Measurements from ENCODE around the gene BCL2L11.

BCL2L11 gene

GRCh38 chr2:111142101-111142500 lies 21.4 kb downstream of the BCL2L11 start:
- no peak overlapping the region for H3K4me3 ChIP-seq (ENCODE audit: low read depth, low read length)

GRCh38 chr2:111143107-111143842 lies 22.6 kb downstream of the BCL2L11 start:
- no peak overlapping the region for H3K4me3 ChIP-seq (ENCODE audit: low read depth, low read length)

- H3K4me3 ChIP-seq (ENCODE audit: low read depth, low read length), result no peak overlapping the region
Measured at GRCh38 chr2:111143843-111144198, 23.1 kb downstream of the BCL2L11 start.

GRCh38 chr2:111145103-111145760 lies 24.5 kb downstream of the BCL2L11 start:
- no peak overlapping the region for H3K4me3 ChIP-seq (ENCODE audit: low read depth, low read length)

- no peak overlapping the region for H3K4me3 ChIP-seq (ENCODE audit: low read depth, low read length)
Measured at GRCh38 chr2:111145951-111146350, 25.2 kb downstream of the BCL2L11 start.

GRCh38 chr2:111148225-111148873 lies 27.6 kb downstream of the BCL2L11 start:
- H3K4me3 ChIP-seq (ENCODE audit: low read depth, low read length), result no peak overlapping the region

GRCh38 chr2:111148925-111149324 lies 28.2 kb downstream of the BCL2L11 start:
- no peak overlapping the region for H3K4me3 ChIP-seq (ENCODE audit: low read depth, low read length)

- no peak overlapping the region for H3K4me3 ChIP-seq (ENCODE audit: low read depth, low read length)
Measured at GRCh38 chr2:111149882-111150455, 29.3 kb downstream of the BCL2L11 start.

- no peak overlapping the region for H3K4me3 ChIP-seq (ENCODE audit: low read depth, low read length)
Measured at GRCh38 chr2:111154758-111155157, 34.0 kb downstream of the BCL2L11 start.

GRCh38 chr2:111155610-111156009 lies 34.9 kb downstream of the BCL2L11 start:
- no peak overlapping the region for H3K4me3 ChIP-seq (ENCODE audit: low read depth, low read length)

- no peak overlapping the region for H3K4me3 ChIP-seq (ENCODE audit: low read depth, low read length)
Measured at GRCh38 chr2:111156529-111156928, 35.8 kb downstream of the BCL2L11 start.

GRCh38 chr2:111157071-111157661 lies 36.5 kb downstream of the BCL2L11 start:
- no peak overlapping the region for H3K4me3 ChIP-seq (ENCODE audit: low read depth, low read length)

- no peak overlapping the region for H3K4me3 ChIP-seq (ENCODE audit: low read depth, low read length)
Measured at GRCh38 chr2:111157798-111158197, 37.1 kb downstream of the BCL2L11 start.

- no peak overlapping the region for H3K4me3 ChIP-seq (ENCODE audit: low read depth, low read length)
Measured at GRCh38 chr2:111159641-111160040, 38.9 kb downstream of the BCL2L11 start.

- H3K4me3 ChIP-seq (ENCODE audit: low read depth, low read length), result no peak overlapping the region
Measured at GRCh38 chr2:111160758-111161157, 40.0 kb downstream of the BCL2L11 start.

- no peak overlapping the region for H3K4me3 ChIP-seq (ENCODE audit: low read depth, low read length)
Measured at GRCh38 chr2:111161971-111162370, 41.3 kb downstream of the BCL2L11 start.

GRCh38 chr2:111162718-111163331 lies 42.1 kb downstream of the BCL2L11 start:
- no peak overlapping the region for H3K4me3 ChIP-seq (ENCODE audit: low read depth, low read length)

- H3K4me3 ChIP-seq (ENCODE audit: low read depth, low read length), result no peak overlapping the region
Measured at GRCh38 chr2:111164078-111164477, 43.4 kb downstream of the BCL2L11 start.

- H3K4me3 ChIP-seq (ENCODE audit: low read depth, low read length), result no peak overlapping the region
Measured at GRCh38 chr2:111165084-111165483, 44.4 kb downstream of the BCL2L11 start.

GRCh38 chr2:111166115-111166514 lies 45.4 kb downstream of the BCL2L11 start:
- no peak overlapping the region for H3K4me3 ChIP-seq (ENCODE audit: low read depth, low read length)
